ENCODE results near the gene SNRPD3.
"Not testable (repeated sequence)": the region's sequence is repeated elsewhere in the genome, so short reads cannot be mapped to it uniquely, and the experiment has no call there.

The SNRPD3 gene

DNA sequence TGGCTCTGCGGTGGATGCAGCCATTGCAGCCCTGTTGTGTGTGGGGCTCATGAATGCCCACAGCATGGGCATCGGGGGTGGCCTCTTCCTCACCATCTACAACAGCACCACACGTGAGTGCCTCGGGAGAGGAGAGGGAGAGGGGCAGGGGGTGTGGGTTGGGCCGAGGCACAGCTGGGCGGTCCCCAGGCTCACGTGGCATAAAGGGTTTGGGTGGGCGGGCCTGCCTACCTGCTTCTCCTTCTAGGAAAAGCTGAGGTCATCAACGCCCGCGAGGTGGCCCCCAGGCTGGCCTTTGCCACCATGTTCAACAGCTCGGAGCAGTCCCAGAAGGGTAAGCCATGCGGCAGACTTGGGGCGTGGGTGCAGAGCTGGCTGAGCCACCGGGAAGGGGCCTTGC lies 59.0 kb downstream of the SNRPD3 start:
- H3K4me1 ChIP-seq (ENCODE audit: control insufficient read depth, insufficient read depth, low read length); H3K27me3 ChIP-seq (ENCODE audit: control insufficient read depth, insufficient read depth, low read length); H3K4me3 ChIP-seq (ENCODE audit: low read length); H3K9ac ChIP-seq (ENCODE audit: low read length); H3K9me3 ChIP-seq (ENCODE audit: control insufficient read depth, low read length); H3K36me3 ChIP-seq (ENCODE audit: control insufficient read depth, insufficient read depth, low read length): not testable (repeated sequence)

DNA sequence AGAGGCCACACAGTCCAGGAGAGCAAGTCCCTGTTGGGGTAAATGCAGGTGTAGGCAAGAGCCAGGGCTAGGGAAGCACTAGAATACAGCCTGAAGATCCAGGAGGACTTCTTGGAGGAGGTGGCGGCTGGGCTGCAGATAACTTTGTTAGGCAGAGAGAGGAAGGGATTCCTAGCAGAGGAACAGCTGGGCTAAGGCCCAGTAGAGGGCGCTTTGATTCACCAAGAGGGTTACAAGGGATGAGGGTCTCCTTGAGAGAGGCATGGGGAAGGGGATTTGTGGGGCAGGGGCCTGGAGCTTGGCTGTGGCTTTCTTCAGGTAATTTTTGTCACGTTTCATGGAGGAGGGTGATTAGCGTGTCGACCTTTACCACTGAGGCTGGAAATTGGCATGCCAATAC lies 65.4 kb downstream of the SNRPD3 start:
- H3K9me3 ChIP-seq (ENCODE audit: control insufficient read depth, low read length): not testable (repeated sequence)

DNA sequence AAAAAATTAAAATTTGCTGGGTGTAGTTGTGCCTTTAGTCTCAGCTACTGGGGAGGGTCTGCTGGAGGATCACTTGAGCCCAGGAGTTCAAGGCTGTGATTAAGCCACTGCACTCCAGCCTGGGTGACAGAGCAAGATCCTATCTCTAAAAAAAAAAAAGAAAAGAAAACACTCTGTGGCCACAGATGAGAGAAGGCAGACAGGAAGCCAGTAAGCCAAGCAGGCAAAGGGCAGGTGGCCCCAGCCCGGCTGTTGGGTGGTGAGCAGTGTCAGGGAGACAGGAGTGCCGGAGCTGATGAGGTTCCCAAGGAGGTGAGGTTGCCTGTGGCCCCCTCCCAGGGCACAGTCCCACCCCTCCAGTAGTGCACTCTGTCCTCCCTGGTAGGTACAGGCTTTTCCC lies 66.8 kb downstream of the SNRPD3 start:
- not testable (repeated sequence) for H3K27me3 ChIP-seq (ENCODE audit: control insufficient read depth, insufficient read depth, low read length); H3K9me3 ChIP-seq (ENCODE audit: control insufficient read depth, low read length); H3K4me1 ChIP-seq (ENCODE audit: control insufficient read depth, insufficient read depth, low read length); H3K9ac ChIP-seq (ENCODE audit: low read length); H3K36me3 ChIP-seq (ENCODE audit: control insufficient read depth, insufficient read depth, low read length); H3K4me3 ChIP-seq (ENCODE audit: low read length)

More for the DNA sequence above, 65.4 kb downstream of the SNRPD3 start:
- H3K4me3 ChIP-seq (ENCODE audit: low read length); H3K9ac ChIP-seq (ENCODE audit: low read length); H3K36me3 ChIP-seq (ENCODE audit: control insufficient read depth, insufficient read depth, low read length); H3K4me1 ChIP-seq (ENCODE audit: control insufficient read depth, insufficient read depth, low read length); H3K27me3 ChIP-seq (ENCODE audit: control insufficient read depth, insufficient read depth, low read length): not testable (repeated sequence)

Measured in mucosa of stomach (tissue), 1 donor.